Caco-2 (cell line): ENCODE results near the gene TEK. TPM values are rescaled to one million over a fixed set of nuclear protein-coding genes. Genes with fewer than 3 reads are reported as not detected.

Experiments used
- BruUV-seq: library from RNA; stranded (reverse); fragments of 400-500 nt; replicated peaks from 2 replicates; lab custom pipeline; 2021; lab: Mats Ljungman, UMichigan
- CTCF ChIA-PET: fragments of 300-600 bp; sonication (Branson Sonifier 250); formaldehyde crosslinking; loops from one replicate; lab custom pipeline; 2022; ENCODE audit warnings: antibody characterized with exemption; lab: Charles Lee
- POLR2A ChIA-PET: fragments of 300-600 bp; sonication (Branson Sonifier 250); formaldehyde crosslinking; loops from one replicate; lab custom pipeline; 2022; ENCODE audit warnings: antibody characterized with exemption; lab: Charles Lee
- DNase-seq, 2 experiments: peaks; one replicate each; pipeline versions ENCODE4 v3.0.0 to v3.0.0-alpha.2; 2020 to 2022
- H3K27me3 ChIP-seq: replicated peaks from 2 replicates; pipeline ENCODE4 v1.6.0; 2011; ENCODE audit warnings: low read length; ENCODE audit not compliant: control insufficient read depth, insufficient read depth
- H3K36me3 ChIP-seq: 2 replicates; pipeline ENCODE4 v1.5.1; 2011; ENCODE audit warnings: low read length; ENCODE audit not compliant: control insufficient read depth, insufficient read depth
- H3K4me1 ChIP-seq: fragments of 250-450 bp; sonication (Bioruptor Pico); 2 replicates; pipeline ENCODE4 v1.5.1; 2020; ENCODE audit warnings: mild to moderate bottlenecking
- H3K4me3 ChIP-seq: 2 replicates; pipeline ENCODE4 v1.5.1; 2011; ENCODE audit warnings: low read depth, mild to moderate bottlenecking, control low read depth, low read length
- H3K9me3 ChIP-seq: fragments of 250-450 bp; sonication (Bioruptor Pico); 2 replicates; pipeline ENCODE4 v1.5.1; 2020; ENCODE audit warnings: mild to moderate bottlenecking, moderate library complexity
- H3K27ac Mint-ChIP-seq: one replicate; pipeline ENCODE4 v1.8.0; 2022; ENCODE audit warnings: mixed read lengths; ENCODE audit not compliant: unreplicated experiment
- H3K27me3 Mint-ChIP-seq: one replicate; pipeline ENCODE4 v1.8.0; 2022; ENCODE audit warnings: mixed read lengths; ENCODE audit not compliant: insufficient read depth, unreplicated experiment
- H3K36me3 Mint-ChIP-seq: one replicate; pipeline ENCODE4 v1.8.0; 2022; ENCODE audit warnings: mild to moderate bottlenecking, mixed read lengths; ENCODE audit not compliant: insufficient read depth, unreplicated experiment
- H3K4me1 Mint-ChIP-seq: one replicate; pipeline ENCODE4 v1.8.0; 2022; ENCODE audit warnings: low read depth, mixed read lengths; ENCODE audit not compliant: unreplicated experiment
- H3K4me3 Mint-ChIP-seq: one replicate; pipeline ENCODE4 v1.8.0; 2022; ENCODE audit warnings: mild to moderate bottlenecking, moderate library complexity, mixed read lengths; ENCODE audit not compliant: unreplicated experiment
- H3K9me3 Mint-ChIP-seq: one replicate; pipeline ENCODE4 v1.8.0; 2022; ENCODE audit warnings: mixed read lengths; ENCODE audit not compliant: unreplicated experiment
- CTCF ChIP-seq, 2 experiments: fragments of 200-600 bp in 1 of 2; IDR thresholded peaks; 1 replicate in 1 of 2; 2 replicates in 1 of 2; pipeline versions ENCODE4 v1.5.1 to v1.8.0; 2011 to 2022; ENCODE audit warnings: antibody characterized with exemption in 1 of 2, control low read depth in 1 of 2, inconsistent platforms in 1 of 2, low read depth in 1 of 2, low read length in 1 of 2, mild to moderate bottlenecking in 1 of 2, moderate library complexity in 1 of 2; ENCODE audit not compliant: insufficient read depth in 1 of 2, severe bottlenecking in 1 of 2, unreplicated experiment in 1 of 2
- intact Hi-C: fragments of 100-400 bp; cut with micrococcal nuclease; formaldehyde crosslinking; loops from one replicate; pipeline ENCODE4 v1.10.0; 2022; ENCODE audit not compliant: unreplicated experiment
- total RNA-seq: library from RNA; stranded (reverse); gene quantifications from 2 replicates; pipeline ENCODE4 v1.2.3, GENCODE V29; 2022

Gene TEK
- total RNA-seq, 1 experiment from 2014 or later: not detected

- Histone ChIP-seq H3K27me3 (no peaks in the 10 kb centered on the region), H3K9me3 (no peaks in the 10 kb centered on the region), H3K4me1 (no peaks in the 10 kb centered on the region), H3K36me3 (no peaks in the 10 kb centered on the region), H3K4me3 (no peak overlapping the region)
- Mint-ChIP-seq H3K36me3 (no peaks in the 10 kb centered on the region), H3K4me1 (no peaks in the 10 kb centered on the region), H3K4me3 (no peak overlapping the region), H3K27ac (no peak overlapping the region), H3K27me3 (no peaks in the 10 kb centered on the region), H3K9me3 (no peaks in the 10 kb centered on the region)
- BruUV-seq: no TSS peak
- ChIA-PET POLR2A (no interaction called here), CTCF (no interaction called here)
- intact Hi-C loops: no loop called here
- DNase-seq: no peak
- TF ChIP-seq CTCF (IDR thresholded peaks at IDR 0.05; ENCODE audit: insufficient read depth in 1 of 2, low read depth in 1 of 2, low read length in 1 of 2, severe bottlenecking in 1 of 2, unreplicated experiment in 1 of 2): no peak
These were observed 94.8 kb downstream of the TEK start for GRCh38 chr9:27203783-27204182.

- ChIA-PET CTCF (no interaction called here), POLR2A (no interaction called here)
- Histone ChIP-seq H3K4me1 (no peaks in the 10 kb centered on the region), H3K27me3 (no peaks in the 10 kb centered on the region), H3K4me3 (no peak overlapping the region), H3K9me3 (no peaks in the 10 kb centered on the region), H3K36me3 (no peaks in the 10 kb centered on the region)
- TF ChIP-seq CTCF (IDR thresholded peaks at IDR 0.05; ENCODE audit: insufficient read depth in 1 of 2, low read depth in 1 of 2, low read length in 1 of 2, severe bottlenecking in 1 of 2, unreplicated experiment in 1 of 2): no peak
- intact Hi-C loops: no loop called here
- no peaks in the 10 kb centered on the region for H3K4me1 Mint-ChIP-seq
- no peaks in the 10 kb centered on the region for H3K27me3 Mint-ChIP-seq
- BruUV-seq: no TSS peak
- no peaks in the 10 kb centered on the region for H3K9me3 Mint-ChIP-seq
- H3K27ac Mint-ChIP-seq: no peak overlapping the region
- no peaks in the 10 kb centered on the region for H3K36me3 Mint-ChIP-seq
- H3K4me3 Mint-ChIP-seq: no peak overlapping the region
- DNase-seq: no peak
These were observed 95.6 kb downstream of the TEK start for GRCh38 chr9:27204578-27204977.

- H3K4me1 Mint-ChIP-seq: no peaks in the 10 kb centered on the region
- BruUV-seq: no TSS peak
- intact Hi-C loops: no loop called here
- DNase-seq: no peak
- ChIA-PET POLR2A (no interaction called here), CTCF (no interaction called here)
- H3K4me1 ChIP-seq: no peaks in the 10 kb centered on the region
- no peak for TF ChIP-seq CTCF (IDR thresholded peaks at IDR 0.05; ENCODE audit: insufficient read depth in 1 of 2, low read depth in 1 of 2, low read length in 1 of 2, severe bottlenecking in 1 of 2, unreplicated experiment in 1 of 2)
- H3K27me3 ChIP-seq: no peaks in the 10 kb centered on the region
- no peaks in the 10 kb centered on the region for H3K27me3 Mint-ChIP-seq
- H3K4me3 Mint-ChIP-seq: no peak overlapping the region
- no peak overlapping the region for H3K4me3 ChIP-seq
- H3K36me3 ChIP-seq: no peaks in the 10 kb centered on the region
- no peaks in the 10 kb centered on the region for H3K9me3 Mint-ChIP-seq
- H3K9me3 ChIP-seq: no peaks in the 10 kb centered on the region
- H3K36me3 Mint-ChIP-seq: no peaks in the 10 kb centered on the region
- H3K27ac Mint-ChIP-seq: no peak overlapping the region
These were observed 96.2 kb downstream of the TEK start for GRCh38 chr9:27205198-27205597.
